MM.1S (cell line): ENCODE data around the gene NID2.

Experiments
- DNase-seq: peaks from one replicate; pipeline ENCODE4 v3.0.0-alpha.2; 2015
- H2AFZ ChIP-seq: fragments of 300-600 bp; sonication (generic); 2 replicates; pipeline ENCODE4 v1.6.0; 2016; ENCODE audit warnings: antibody characterized with exemption, low read length
- H3F3A ChIP-seq: fragments of 300-600 bp; sonication (generic); 2 replicates; pipeline ENCODE4 v1.6.1; 2016; ENCODE audit warnings: mild to moderate bottlenecking, antibody characterized with exemption, low read length, moderate library complexity, mixed read lengths; ENCODE audit not compliant: insufficient read depth
- H3K27ac ChIP-seq: fragments of 300-600 bp; sonication (generic); 2 replicates; pipeline ENCODE4 v1.5.1; 2016; ENCODE audit warnings: mild to moderate bottlenecking, low read length
- H3K27me3 ChIP-seq: fragments of 300-600 bp; sonication (generic); replicated peaks from 2 replicates; pipeline ENCODE4 v1.6.0; 2016; ENCODE audit warnings: low read length; ENCODE audit not compliant: insufficient read depth
- H3K36me3 ChIP-seq: fragments of 300-600 bp; sonication (generic); replicated peaks from 2 replicates; pipeline ENCODE4 v1.6.1; 2016; ENCODE audit warnings: mild to moderate bottlenecking, low read length, mixed read lengths; ENCODE audit not compliant: insufficient read depth
- H3K4me1 ChIP-seq: fragments of 300-600 bp; sonication (generic); 2 replicates; pipeline ENCODE4 v1.6.1; 2016; ENCODE audit warnings: low read length, mixed read lengths
- H3K4me2 ChIP-seq: fragments of 300-600 bp; sonication (generic); 2 replicates; pipeline ENCODE4 v1.6.0; 2016; ENCODE audit warnings: low read depth, low read length
- H3K4me3 ChIP-seq: fragments of 300-600 bp; sonication (generic); 2 replicates; pipeline ENCODE4 v1.5.1; 2016; ENCODE audit warnings: low read length, mixed read lengths
- H3K79me2 ChIP-seq: fragments of 300-600 bp; sonication (generic); 2 replicates; pipeline ENCODE4 v1.6.1; 2016; ENCODE audit warnings: mixed run types, low read length, mixed read lengths
- H3K9ac ChIP-seq: fragments of 300-600 bp; sonication (generic); 2 replicates; pipeline ENCODE4 v1.6.1; 2016; ENCODE audit warnings: low read length, mixed read lengths
- H3K9me2 ChIP-seq: fragments of 300-600 bp; sonication (generic); replicated peaks from 2 replicates; pipeline ENCODE4 v1.6.1; 2016; ENCODE audit warnings: mild to moderate bottlenecking, low read length, mixed read lengths; ENCODE audit not compliant: insufficient read depth
- H3K9me3 ChIP-seq: fragments of 300-600 bp; sonication (generic); replicated peaks from 2 replicates; pipeline ENCODE4 v1.6.1; 2016; ENCODE audit warnings: mild to moderate bottlenecking, low read length, mixed read lengths; ENCODE audit not compliant: insufficient read depth
- H4K20me1 ChIP-seq: fragments of 300-600 bp; sonication (generic); 2 replicates; pipeline ENCODE4 v1.6.1; 2016; ENCODE audit warnings: mild to moderate bottlenecking, low read length, moderate library complexity, mixed read lengths; ENCODE audit not compliant: insufficient read depth
- CTCF ChIP-seq: fragments of 300-600 bp; sonication (generic); IDR thresholded peaks from 2 replicates; pipeline ENCODE4 v1.5.1; 2016; ENCODE audit warnings: antibody characterized with exemption, low read length, mixed read lengths
- EZH2 ChIP-seq: fragments of 300-600 bp; sonication (generic); optimal IDR thresholded peaks from 2 replicates; pipeline ENCODE3; 2017; ENCODE audit warnings: low read depth, mild to moderate bottlenecking, antibody characterized with exemption, low read length, mixed read lengths
- EZH2phosphoT487 ChIP-seq: fragments of 300-600 bp; sonication (generic); IDR thresholded peaks from 2 replicates; pipeline ENCODE4 v1.6.1; 2018; ENCODE audit warnings: antibody characterized with exemption, low read length

The NID2 gene

GRCh38 chr14:52061390-52061789, 7.5 kb downstream of the NID2 start:
- H3K27me3 ChIP-seq, result no peaks in the 10 kb centered on the region
- H3K27ac ChIP-seq, result no peak overlapping the region
- H3K9me3 ChIP-seq, result no peaks in the 10 kb centered on the region
- no peaks in the 10 kb centered on the region for H3K4me1 ChIP-seq
- H2AFZ ChIP-seq, result no peak overlapping the region
- H3K4me3 ChIP-seq, result no peak overlapping the region
- DNase-seq, result no peak
- H3K9me2 ChIP-seq, result no peaks in the 10 kb centered on the region
- H3K36me3 ChIP-seq, result no peaks in the 10 kb centered on the region
- H3K79me2 ChIP-seq, result no peaks in the 10 kb centered on the region
- no peaks in the 10 kb centered on the region for H4K20me1 ChIP-seq
- H3F3A ChIP-seq, result no peaks in the 10 kb centered on the region
- no peak overlapping the region for H3K9ac ChIP-seq
- no peak overlapping the region for H3K4me2 ChIP-seq
- TF ChIP-seq CTCF (no peak), EZH2phosphoT487 (no peak), EZH2 (no peak)

- no peaks in the 10 kb centered on the region for H4K20me1 ChIP-seq
- no peaks in the 10 kb centered on the region for H3K4me1 ChIP-seq
- no peaks in the 10 kb centered on the region for H3K9me3 ChIP-seq
- no peak overlapping the region for H3K4me3 ChIP-seq
- no peak overlapping the region for H3K4me2 ChIP-seq
- H2AFZ ChIP-seq, result no peak overlapping the region
- no peaks in the 10 kb centered on the region for H3F3A ChIP-seq
- TF ChIP-seq CTCF (no peak), EZH2 (no peak), EZH2phosphoT487 (no peak)
- no peaks in the 10 kb centered on the region for H3K9me2 ChIP-seq
- no peaks in the 10 kb centered on the region for H3K79me2 ChIP-seq
- no peak overlapping the region for H3K9ac ChIP-seq
- H3K36me3 ChIP-seq, result no peaks in the 10 kb centered on the region
- DNase-seq, result no peak
- no peaks in the 10 kb centered on the region for H3K27me3 ChIP-seq
- no peak overlapping the region for H3K27ac ChIP-seq
Measured at GRCh38 chr14:52060080-52060479, 8.8 kb downstream of the NID2 start.

GRCh38 chr14:52059649-52060048, 9.2 kb downstream of the NID2 start:
- H3K9me2 ChIP-seq, result no peaks in the 10 kb centered on the region
- H4K20me1 ChIP-seq, result no peaks in the 10 kb centered on the region
- H2AFZ ChIP-seq, result no peak overlapping the region
- H3K9ac ChIP-seq, result no peak overlapping the region
- no peak overlapping the region for H3K27ac ChIP-seq
- H3F3A ChIP-seq, result no peaks in the 10 kb centered on the region
- no peak overlapping the region for H3K4me3 ChIP-seq
- no peaks in the 10 kb centered on the region for H3K36me3 ChIP-seq
- DNase-seq, result no peak
- H3K79me2 ChIP-seq, result no peaks in the 10 kb centered on the region
- H3K4me2 ChIP-seq, result no peak overlapping the region
- no peaks in the 10 kb centered on the region for H3K27me3 ChIP-seq
- H3K4me1 ChIP-seq, result no peaks in the 10 kb centered on the region
- no peaks in the 10 kb centered on the region for H3K9me3 ChIP-seq
- TF ChIP-seq EZH2 (no peak), CTCF (no peak), EZH2phosphoT487 (no peak)
